Stimulated activated CD8-positive, alpha-beta memory T cell treated with anti-CD3 and anti-CD28 coated beads, Interleukin-2, amount 100 ng/mL, for 48 hours (primary cell): ENCODE data around the gene ALOXE3.
A peak's percentile ranks its signal among the peaks of the same experiment; 100 is the strongest.
"Not testable (repeated sequence)": the region's sequence is repeated elsewhere in the genome, so short reads cannot be mapped to it uniquely, and the experiment has no call there.

Experiments
- DNase-seq, 2 donors: peaks; one replicate each; pipeline ENCODE4 v3.0.0-alpha.2; 2020; ENCODE audit warnings: low read depth in 2 of 2

The ALOXE3 gene

DNA sequence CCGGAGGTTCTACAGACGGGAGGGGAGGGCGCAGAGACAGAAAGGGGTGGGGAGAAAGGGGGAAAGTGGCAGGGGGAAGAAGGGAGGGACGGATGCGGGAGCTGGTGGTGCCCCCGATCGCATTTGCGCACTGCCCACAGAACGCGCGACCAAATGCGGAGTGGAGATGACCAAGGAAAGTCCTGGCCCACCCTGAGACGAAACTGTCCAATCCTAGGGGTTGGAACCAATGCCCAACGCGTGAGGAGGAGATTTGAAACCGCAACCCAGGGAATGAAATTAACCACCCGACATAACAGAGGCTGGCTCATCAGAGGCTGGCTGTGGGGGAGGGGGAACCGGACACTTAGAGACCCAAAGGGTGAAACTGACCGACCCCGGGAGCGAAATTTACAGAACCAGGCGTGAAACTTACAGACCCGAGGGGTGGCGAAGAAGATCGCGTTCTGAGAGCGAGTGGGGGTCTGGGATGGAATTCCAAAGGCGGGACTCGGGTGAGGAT, 4.2 kb upstream of the ALOXE3 start:
- no peak for DNase-seq

DNA sequence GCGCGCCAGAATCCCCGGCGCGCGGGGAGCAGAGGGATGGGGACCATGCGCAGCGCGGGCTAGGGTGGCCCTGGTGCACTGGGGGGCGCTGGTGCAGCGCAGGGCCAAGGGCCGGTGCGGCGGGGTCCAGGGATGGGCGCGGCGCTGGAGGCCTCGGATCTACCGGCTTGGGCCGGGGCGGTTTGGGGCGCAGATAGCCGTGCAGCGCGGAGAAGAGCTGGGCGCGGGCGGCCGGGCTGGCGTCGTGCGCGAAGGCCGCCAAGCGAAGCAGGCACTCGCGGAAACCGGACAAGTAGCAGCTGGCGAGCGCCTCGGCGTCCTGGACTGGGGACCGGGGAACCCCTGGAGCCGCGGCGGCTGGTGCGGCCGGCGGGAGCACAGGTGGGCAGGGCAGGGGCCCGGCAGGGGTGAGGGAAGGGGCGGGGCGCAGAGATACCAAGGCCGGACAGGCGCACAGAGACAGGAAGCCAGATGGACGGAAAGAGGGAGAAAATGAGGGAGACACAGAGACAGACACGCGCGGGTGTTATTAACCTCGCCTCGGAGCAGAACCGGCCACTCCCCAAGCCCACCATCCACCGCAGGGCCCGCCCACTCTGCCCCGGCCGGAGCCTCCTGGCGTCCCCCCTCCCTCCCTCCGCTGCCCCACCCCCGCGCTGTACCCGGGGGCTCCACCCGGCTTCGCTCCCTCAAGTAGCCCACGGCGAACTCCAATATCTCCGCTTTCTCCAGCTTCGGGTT, 3.5 kb upstream of the ALOXE3 start:
- DNase-seq = no peak

DNA sequence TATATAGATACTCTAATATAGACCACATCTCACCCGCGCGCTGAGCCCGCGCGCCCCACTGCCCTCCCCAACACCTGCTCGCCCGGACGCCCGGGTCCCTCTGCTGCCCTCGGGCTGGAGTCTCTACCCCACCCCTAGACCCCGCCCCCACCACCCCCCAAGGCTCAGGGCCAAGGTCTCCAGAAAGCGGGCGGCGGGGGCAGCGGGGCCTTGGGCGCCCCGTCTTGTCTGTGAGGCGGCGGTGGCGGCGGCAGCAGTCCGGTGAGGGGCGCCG, 3.0 kb upstream of the ALOXE3 start:
- DNase-seq = no peak

DNA sequence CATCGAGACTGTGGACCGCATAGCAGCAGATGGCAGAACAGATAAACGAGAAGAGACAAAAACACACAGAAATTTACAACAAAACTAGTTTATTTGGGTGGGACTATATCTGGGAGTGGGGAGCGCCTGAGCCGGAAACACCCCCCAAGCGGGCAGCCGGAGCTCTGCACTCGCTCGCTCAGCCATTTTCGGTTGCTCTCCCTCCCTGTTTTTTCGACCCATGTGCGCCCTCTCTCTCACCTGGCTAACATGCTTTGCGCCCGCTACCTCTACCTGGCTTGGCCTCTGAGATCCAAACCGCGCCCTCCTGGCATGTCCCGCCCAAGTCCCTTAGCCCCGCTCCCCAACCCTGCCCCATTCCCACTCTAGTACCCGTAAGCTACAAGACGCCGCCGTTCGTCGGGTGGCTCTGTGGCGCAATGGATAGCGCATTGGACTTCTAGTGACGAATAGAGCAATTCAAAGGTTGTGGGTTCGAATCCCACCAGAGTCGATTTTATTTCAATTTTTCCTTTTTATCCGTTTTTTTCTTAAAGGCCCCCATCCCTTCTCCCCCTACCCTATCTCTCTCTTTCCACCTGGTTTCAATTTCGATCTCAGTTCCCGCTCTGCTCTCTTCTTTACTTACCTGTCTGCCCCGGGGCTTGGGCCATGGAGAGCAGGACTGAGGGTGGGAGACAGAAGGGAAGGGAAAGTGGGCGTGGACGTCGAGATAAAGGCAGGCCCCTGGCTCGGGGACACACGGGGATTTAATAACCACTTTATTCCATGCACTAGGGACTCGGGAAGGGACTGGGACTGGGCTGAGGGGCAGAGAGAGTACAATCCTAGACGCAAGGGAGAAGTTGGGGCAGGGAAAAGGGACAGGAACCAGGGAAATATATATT, 2.4 kb upstream of the ALOXE3 start:
- DNase-seq = peak; percentile 64 to 75

DNA sequence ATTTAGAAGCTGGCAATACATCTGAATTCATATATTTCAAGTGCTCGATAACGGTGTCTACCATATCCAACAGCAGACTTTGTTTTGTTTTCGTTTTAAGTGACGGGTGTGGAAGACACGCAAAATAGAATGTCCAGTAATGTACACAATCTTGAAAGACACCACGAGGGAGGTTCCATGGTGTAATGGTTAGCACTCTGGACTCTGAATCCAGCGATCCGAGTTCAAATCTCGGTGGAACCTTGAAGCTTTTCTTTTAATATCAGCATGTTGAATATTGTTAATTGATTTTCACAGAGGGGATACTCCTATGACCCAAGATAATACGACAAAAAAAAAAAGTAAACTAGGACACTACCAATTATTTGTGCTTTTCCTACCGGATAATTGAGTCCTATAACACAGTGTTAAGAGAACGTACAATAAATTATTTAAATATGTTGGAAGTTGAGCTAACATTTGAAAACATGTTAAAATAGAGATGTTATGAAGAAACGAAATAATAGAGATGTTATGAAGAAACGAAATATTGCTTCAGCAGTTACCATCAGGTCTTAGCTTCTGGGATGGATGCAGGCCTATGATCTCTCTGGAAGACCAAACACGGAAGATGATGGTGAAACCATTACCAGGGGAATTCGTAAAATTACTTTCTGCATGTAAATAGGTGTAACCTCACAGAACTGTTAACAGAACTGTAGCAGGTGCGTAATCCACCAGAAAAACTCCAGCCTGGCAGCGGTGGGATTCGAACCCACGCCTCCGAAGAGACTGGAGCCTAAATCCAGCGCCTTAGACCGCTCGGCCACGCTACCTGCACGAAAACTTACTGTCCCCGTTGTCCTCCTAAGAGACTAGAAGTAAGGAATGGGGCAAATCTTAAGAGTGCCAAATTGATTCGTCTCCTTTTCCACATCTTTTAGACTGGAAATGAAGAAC, 1.5 kb upstream of the ALOXE3 start:
- DNase-seq = peak; percentile 68 to 85

DNA sequence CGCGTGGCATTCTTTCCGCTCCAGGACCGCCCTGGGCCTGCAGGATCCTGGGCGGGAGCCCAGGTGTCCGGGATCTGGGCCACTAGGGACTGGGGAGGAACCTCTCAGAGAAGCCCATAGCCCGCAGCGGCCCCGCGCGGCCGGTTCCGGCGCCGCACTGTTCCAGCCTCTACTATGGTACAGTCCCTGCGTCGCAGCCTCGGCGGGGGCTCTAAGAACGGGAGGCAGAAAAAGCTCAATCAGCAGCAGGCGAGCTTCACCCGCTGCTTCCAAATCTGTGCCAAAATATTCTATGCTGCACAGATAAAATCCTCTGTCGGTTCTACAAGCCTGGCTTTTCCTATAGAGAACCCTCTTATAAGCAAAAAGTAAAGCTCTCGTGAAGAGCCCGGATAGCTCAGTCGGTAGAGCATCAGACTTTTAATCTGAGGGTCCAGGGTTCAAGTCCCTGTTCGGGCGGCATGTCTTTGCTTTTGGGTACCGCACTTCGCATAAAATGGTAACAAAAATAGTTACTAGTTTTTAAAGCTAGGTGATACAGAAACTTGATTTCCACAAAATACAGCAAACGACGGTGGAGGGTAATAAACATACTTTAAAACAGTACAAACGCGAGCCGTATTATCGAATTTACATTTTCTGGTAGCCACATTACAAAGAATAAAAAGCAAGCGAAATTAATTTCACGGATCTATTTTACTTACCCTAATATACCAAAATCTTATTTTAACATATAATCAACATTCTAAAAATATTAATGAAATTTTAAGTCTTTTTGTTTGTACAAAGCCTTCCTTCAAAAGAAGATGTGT, 661 bp upstream of the ALOXE3 start:
- peak; percentile 79 to 81 for DNase-seq

DNA sequence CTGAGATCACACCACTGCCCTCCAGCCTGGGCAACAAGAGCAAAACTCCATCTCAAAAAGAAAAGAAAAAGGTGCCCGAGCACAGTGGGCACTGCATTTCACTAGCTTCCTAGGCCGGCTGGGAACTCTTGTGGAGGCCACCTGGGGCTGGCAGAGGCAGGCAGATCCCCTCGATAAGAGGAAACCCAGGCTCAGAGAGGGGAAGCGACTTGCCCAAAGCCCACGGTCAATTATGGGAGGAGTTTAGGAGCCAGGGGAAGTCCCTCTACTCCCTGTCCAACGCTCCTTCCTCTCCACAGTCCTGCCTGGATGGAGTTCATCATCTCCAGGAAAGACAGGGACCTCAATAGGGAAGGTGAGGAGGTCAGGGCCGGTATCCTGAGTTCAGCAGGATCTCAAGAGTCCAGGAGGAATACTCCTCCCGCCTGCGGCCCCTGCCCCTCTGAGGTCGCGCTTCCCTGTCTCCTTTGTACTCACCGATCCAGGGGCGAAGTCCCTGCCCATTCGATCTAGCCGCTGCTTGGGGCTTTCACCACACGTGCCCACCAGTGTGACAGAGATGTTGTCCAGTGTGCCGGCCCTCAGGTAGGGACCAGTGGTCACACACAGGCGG, 841 bp downstream of the ALOXE3 start:
- no peak for DNase-seq

DNA sequence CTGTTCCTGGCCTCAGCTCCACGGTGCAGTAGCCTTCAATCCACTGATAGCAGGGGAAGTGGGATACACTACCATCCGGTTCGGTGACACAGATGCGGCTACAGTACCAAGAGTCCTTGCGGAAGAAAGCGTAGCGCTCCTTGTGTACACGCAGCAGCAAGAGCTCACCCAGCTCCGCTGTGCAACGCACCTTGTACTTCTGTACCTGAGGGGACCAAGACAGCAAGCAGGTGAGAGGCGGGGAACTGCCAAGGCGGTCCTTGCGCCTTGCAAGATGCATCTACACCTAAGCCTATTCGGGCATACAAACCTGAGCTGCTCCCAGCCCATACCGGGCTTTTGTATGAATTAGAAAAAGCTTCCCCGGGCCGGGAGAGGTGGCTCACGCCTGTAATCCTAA, 1.5 kb downstream of the ALOXE3 start:
- DNase-seq = no peak

DNA sequence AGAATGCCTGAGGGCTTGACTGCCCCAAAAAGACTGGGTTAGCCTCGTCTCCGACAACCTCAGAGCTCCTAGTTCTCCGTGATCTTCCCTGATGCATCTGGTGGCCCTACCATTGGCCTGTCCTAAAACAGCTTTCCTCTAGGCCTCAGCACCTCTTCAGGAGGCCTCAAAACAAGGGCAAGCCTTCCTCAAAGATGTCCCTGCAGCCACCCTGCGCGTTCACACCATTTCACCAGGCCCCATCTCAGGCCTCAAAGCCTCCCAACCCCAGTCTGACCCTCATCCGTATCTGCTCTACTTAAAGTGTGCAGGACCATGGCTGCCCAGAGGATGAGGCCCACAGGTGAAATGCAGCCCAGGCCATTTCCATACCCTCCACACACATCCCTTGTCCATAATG, 7.4 kb downstream of the ALOXE3 start:
- DNase-seq = no peak

DNA sequence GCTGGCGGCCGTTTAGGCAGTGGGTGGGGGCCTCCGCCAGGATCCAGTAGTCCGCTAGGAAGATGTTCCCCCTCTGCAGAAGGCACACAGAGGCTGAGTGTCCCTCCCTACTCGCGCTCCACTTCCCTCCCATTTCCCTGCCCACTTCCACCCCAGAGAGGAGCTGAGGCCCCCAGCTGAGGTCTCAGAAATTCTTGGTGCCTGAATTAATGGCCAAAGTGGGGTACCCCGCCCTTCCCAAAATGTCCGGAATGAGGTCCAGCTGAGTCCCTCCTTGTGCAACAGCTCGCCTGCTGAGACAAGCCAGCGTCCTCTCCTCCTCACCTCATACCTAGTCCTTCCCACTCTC, 7.9 kb downstream of the ALOXE3 start:
- DNase-seq = no peak

DNA sequence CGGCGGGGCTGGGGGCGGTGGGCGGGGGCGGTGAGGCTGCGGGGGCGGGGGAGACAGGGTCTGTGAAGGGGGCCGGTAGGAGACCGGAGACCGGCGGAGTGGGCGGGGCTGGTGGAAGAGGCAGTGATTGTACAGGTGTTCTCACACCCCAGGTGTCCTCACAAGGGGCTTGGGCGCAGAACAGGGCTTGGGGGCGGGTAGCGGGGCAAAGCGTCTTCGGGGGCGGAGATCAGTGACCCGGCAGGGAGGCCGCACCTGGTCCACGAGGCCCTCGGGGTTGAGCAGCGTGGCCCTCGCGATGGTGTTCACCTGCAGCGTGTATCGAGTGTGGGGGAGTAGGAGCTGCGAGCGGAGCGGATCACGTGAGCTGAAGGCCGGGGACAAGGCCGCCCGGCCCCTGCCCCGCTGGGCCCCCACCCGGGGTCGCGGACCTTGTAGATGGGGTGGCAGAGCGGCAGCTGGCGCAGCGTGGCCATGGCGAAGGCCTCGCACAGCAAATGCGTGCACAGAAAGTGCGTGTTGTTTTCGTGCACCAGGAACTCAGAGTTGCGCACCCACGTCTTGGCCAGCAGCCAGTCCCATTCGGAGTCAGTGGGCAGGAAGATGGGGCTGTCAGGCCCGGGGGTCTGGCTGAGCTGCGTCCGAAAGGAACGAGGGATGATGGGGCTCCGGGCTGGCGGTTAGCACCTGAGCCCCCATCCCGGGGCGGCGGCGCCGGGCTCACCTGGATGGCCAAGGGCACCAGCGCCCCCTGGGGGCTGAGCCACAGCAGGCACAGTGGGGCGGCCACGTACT, 8.5 kb downstream of the ALOXE3 start:
- peak; percentile 70 to 73 for DNase-seq

DNA sequence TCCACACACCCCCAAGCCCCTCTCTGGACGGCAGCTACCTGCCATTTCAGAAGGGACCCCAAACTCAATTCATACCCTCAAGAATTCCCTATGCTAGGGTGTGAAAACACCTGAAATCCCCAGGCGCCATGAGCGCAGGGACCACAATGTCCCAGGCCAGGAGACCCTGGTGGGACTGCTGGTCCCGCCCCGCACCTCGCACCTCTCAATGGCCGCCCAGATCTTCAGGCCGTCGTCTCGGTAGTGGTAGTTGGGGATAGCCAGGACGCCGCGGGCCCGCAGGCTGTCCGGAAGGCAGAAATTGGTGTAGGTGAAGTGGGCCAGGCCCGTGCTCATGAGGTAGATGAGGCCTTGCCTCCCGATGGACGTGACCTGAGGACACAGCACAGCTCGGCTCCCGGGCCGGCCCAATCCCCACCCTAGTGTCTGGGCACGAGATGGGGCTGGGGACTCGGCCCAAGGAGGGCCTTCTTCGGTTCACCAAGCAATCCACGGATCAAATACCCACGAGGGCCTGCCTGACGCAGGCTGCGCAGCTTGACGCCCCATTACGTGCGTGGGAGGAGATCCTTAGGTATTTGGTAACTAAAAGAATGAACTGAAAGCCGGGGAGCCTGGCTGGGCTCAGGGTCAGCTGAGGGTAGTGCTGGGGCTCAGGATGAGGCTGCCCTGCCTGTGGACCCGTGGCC, 9.2 kb downstream of the ALOXE3 start:
- no peak for DNase-seq

DNA sequence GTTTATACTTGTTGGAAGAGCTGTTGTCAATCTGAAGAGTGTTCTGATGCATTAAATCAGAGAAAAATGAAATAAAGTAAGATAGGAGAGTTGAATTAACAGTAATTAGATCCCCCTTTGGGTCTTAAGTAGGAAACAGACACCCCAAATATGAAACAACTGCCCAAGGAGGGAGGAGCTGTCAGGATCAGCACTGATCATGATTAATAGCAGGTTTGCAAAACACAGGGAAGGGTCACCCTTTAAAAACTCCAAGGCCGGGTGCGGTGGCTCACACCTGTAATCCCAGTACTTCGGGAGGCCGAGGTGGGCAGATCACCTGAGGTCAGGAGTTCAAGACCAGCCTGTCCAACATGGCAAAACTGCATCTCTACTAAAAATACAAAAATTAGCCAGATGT, 11.3 kb downstream of the ALOXE3 start:
- not testable (repeated sequence) for DNase-seq

DNA sequence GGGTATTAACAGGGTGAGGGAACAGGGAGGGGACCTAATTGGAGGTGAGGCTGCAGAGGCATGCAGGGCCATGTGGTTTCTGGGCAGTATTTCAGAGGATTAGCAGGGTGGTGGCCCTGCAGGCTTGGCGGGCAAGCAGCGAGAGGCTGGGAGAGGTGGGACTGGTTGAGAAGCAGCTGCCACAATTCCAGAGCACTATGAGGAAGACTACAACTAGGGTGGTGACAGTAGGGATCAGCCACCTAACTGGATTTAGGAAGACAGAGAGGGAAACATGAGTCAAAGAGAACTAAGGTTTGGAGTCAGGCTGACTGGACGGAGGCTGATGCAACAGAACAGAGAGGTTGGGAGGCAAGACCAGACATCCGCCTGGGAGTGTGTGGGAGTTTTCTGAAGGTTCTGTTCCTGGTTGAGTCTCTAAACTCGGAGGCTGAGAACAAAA, 12.3 kb downstream of the ALOXE3 start:
- no peak for DNase-seq

DNA sequence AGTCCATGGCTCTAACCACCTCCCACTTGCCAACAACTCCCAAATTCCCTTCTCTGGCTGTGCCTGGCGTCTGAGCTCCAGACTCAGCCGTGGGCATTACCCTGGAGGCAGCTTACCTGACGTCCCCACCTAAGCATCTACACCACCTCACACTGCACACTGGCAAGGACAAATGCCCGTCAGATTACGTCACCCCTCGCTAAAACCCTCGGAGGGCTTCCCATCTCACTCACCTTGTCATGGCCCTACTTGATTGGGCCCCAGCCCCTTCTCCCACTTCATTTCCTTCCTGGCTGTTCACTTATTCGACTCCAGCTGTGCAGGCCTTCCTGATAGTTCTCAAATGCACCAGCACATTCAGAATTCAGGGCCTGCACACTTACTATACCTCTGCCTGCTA, 13.4 kb downstream of the ALOXE3 start:
- no peak for DNase-seq

DNA sequence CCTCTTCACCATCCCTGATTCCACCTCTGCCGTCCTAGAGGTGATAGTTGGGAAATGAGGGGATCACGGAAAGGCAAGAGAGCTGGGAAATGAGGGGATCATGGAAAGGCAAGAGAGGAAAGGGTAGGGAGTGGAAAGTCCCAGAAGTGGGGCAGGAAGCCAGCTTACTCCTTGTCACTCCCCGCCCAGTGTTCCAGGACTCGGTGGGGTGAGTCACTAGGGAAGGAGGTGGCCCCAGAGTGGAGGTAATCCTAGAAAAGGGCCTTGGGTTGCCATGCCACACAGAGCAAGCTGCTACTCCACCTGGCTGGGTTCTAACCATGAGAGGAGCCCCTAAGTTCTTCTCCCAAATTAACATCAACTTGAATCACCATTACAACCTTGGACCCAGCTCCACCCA, 14.8 kb downstream of the ALOXE3 start:
- no peak for DNase-seq

DNA sequence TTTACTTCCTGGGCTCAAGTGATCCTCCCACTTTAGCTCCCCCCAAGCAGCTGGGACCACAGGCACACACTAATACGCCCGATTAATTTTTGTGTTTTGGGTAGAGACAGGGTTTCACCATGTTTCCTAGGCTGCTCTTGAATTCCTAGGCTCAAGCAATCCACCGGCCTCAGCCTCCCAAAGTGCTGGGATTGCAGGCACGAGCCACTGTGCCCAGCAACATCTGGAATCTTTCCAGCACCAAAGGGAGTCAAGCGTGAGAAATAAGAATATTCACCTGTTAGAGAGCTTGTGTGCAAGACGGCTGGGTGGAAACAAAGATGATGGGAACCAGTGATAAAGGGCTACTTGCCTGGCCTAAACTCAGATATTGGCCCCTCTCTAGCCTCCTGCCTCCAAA, 16.6 kb downstream of the ALOXE3 start:
- no peak for DNase-seq

DNA sequence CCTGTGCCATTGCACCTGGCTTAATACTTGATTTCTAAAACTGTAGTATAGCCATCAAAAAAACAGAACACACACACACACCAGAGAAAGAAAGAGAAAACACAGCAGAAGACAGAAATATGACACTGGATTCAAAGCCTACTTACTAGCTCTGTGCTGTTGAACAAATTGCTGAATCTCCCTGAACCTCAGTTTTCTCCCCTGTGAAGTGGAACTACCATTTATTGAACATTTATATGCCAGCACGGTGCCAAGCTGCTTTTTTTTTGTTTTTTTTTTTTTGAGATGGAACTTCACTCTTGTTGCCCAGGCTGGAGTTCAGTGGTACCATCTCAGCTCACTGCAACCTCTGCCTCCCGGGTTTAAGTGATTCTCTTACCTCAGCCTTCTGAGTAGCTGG, 17.6 kb downstream of the ALOXE3 start:
- no peak for DNase-seq

DNA sequence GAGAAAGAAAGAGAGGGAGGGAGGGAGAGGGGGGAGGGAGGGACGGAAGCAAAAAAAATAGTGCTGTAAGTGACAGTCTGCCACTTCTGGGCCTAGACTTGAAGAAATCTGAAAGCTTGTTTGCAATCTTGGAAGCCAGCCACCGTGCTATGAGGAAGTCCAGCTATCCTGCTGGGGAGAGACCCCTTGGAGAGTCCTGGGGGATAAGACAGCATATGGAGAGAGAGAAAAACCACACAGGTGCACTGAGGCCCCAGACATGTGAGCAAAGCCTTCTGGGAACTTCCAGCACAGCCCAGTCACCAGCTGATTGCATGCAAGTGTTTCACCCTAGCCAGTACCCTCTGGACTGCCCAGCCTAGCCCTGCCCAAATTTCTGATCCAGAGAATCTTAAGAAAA, 18.2 kb downstream of the ALOXE3 start:
- no peak for DNase-seq
